HEK293 (cell line): ENCODE data around the gene LDB2.

ENCODE experiments used
- HOXA7 ChIP-seq: sonication (generic); formaldehyde crosslinking; IDR thresholded peaks from 2 replicates; pipeline ENCODE4 v1.8.1; 2022; ENCODE audit warnings: missing genetic modification reagents, borderline replicate concordance
- MEIS1 ChIP-seq: sonication (generic); formaldehyde crosslinking; IDR thresholded peaks from 2 replicates; pipeline ENCODE4 v1.8.1; 2022; ENCODE audit warnings: missing genetic modification reagents, mild to moderate bottlenecking, borderline replicate concordance
- ZNF10 ChIP-seq: fragments of 450-650 bp; formaldehyde crosslinking; IDR thresholded peaks from 2 replicates; pipeline ENCODE4 v1.5.1; 2017; ENCODE audit warnings: missing biosample characterization, missing genetic modification characterization
- ZNF114 ChIP-seq: fragments of 450-650 bp; formaldehyde crosslinking; IDR thresholded peaks from 2 replicates; pipeline ENCODE4 v1.5.0; 2017; ENCODE audit warnings: missing biosample characterization, missing genetic modification characterization
- ZNF169 ChIP-seq: fragments of 450-650 bp; formaldehyde crosslinking; IDR thresholded peaks from 2 replicates; pipeline ENCODE4 v1.5.1; 2016; ENCODE audit warnings: missing biosample characterization, missing genetic modification characterization
- ZNF274 ChIP-seq, 2 experiments: fragments of 200-500 bp in 1 of 2; fragments of 450-650 bp in 1 of 2; sonication (Bioruptor generic) in 1 of 2; formaldehyde crosslinking in 1 of 2; IDR thresholded peaks; 2 replicates each; pipeline versions ENCODE4 v1.5.1 to v1.6.1; 2014 to 2016; ENCODE audit warnings: borderline replicate concordance in 1 of 2, inconsistent platforms in 1 of 2, low read length in 1 of 2, missing biosample characterization in 1 of 2, missing genetic modification characterization in 1 of 2
- ZNF473 ChIP-seq: fragments of 450-650 bp; formaldehyde crosslinking; IDR thresholded peaks from 2 replicates; pipeline ENCODE4 v1.5.1; 2017; ENCODE audit warnings: missing biosample characterization, missing genetic modification characterization
- ZNF785 ChIP-seq: fragments of 450-650 bp; formaldehyde crosslinking; IDR thresholded peaks from 2 replicates; pipeline ENCODE4 v1.5.1; 2016; ENCODE audit warnings: missing biosample characterization, missing genetic modification characterization
- ZSCAN16 ChIP-seq: fragments of 450-650 bp; formaldehyde crosslinking; IDR thresholded peaks from 2 replicates; pipeline ENCODE4 v1.5.1; 2016; ENCODE audit warnings: missing biosample characterization, missing genetic modification characterization
- TF ChIP-seq, protein P1 (sequence below): fragments of 450-650 bp; formaldehyde crosslinking; IDR thresholded peaks from 2 replicates; pipeline ENCODE4 v1.5.1; 2016; ENCODE audit warnings: missing biosample characterization, missing genetic modification characterization
- TF ChIP-seq, protein P2 (sequence below): fragments of 450-650 bp; formaldehyde crosslinking; IDR thresholded peaks from 2 replicates; pipeline ENCODE4 v1.5.1; 2016; ENCODE audit warnings: missing biosample characterization, missing genetic modification characterization
- TF ChIP-seq, protein P3 (sequence below): fragments of 450-650 bp; formaldehyde crosslinking; IDR thresholded peaks from 2 replicates; pipeline ENCODE4 v1.5.1; 2017; ENCODE audit warnings: missing biosample characterization, missing genetic modification characterization
- TF ChIP-seq, protein P4 (sequence below): fragments of 450-650 bp; formaldehyde crosslinking; IDR thresholded peaks from 2 replicates; pipeline ENCODE4 v1.5.1; 2016; ENCODE audit warnings: missing biosample characterization, missing genetic modification characterization
- TF ChIP-seq, protein P5 (sequence below): fragments of 450-650 bp; formaldehyde crosslinking; IDR thresholded peaks from 2 replicates; pipeline ENCODE4 v1.5.1; 2016; ENCODE audit warnings: missing biosample characterization, missing genetic modification characterization

DNA sequence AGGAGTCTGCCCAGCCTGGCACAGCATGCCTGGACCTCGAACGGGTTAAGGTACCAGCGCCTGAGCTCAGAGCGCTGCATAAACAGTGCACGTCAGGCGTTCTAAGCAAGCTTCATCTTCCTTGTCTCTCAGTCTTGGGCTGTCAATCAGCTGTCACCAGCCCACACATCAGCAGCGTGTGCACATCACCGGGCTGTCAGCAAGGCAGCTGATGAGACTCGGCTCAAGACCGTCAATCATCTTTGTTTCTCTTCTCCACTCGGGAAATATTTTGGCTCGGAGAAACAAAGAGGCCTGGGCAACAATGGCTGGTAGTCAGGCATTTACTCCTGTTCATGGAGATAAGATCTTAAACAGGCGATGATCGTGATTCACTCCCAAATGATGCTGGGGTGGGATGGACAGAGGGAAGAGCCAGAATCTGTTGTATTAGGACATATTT, 141.3 kb downstream of the LDB2 start:
- TF ChIP-seq ZNF785 (no peak), ZNF473 (tag by site-specific recombination) (no peak), ZNF274 (IDR thresholded peaks at IDR 0.05; ENCODE audit: low read length) (no peak), ZNF274 (tag by site-specific recombination; IDR thresholded peaks at IDR 0.05; ENCODE audit: borderline replicate concordance) (no peak), ZNF114 (no peak), ZNF10 (no peak), ZNF169 (no peak), HOXA7 (CRISPR knock-in tag) (no peak), ZSCAN16 (tag by site-specific recombination) (no peak), MEIS1 (CRISPR knock-in tag) (no peak)
- TF ChIP-seq, protein P1, sequence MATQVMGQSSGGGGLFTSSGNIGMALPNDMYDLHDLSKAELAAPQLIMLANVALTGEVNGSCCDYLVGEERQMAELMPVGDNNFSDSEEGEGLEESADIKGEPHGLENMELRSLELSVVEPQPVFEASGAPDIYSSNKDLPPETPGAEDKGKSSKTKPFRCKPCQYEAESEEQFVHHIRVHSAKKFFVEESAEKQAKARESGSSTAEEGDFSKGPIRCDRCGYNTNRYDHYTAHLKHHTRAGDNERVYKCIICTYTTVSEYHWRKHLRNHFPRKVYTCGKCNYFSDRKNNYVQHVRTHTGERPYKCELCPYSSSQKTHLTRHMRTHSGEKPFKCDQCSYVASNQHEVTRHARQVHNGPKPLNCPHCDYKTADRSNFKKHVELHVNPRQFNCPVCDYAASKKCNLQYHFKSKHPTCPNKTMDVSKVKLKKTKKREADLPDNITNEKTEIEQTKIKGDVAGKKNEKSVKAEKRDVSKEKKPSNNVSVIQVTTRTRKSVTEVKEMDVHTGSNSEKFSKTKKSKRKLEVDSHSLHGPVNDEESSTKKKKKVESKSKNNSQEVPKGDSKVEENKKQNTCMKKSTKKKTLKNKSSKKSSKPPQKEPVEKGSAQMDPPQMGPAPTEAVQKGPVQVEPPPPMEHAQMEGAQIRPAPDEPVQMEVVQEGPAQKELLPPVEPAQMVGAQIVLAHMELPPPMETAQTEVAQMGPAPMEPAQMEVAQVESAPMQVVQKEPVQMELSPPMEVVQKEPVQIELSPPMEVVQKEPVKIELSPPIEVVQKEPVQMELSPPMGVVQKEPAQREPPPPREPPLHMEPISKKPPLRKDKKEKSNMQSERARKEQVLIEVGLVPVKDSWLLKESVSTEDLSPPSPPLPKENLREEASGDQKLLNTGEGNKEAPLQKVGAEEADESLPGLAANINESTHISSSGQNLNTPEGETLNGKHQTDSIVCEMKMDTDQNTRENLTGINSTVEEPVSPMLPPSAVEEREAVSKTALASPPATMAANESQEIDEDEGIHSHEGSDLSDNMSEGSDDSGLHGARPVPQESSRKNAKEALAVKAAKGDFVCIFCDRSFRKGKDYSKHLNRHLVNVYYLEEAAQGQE = no peak
- TF ChIP-seq, protein P2, sequence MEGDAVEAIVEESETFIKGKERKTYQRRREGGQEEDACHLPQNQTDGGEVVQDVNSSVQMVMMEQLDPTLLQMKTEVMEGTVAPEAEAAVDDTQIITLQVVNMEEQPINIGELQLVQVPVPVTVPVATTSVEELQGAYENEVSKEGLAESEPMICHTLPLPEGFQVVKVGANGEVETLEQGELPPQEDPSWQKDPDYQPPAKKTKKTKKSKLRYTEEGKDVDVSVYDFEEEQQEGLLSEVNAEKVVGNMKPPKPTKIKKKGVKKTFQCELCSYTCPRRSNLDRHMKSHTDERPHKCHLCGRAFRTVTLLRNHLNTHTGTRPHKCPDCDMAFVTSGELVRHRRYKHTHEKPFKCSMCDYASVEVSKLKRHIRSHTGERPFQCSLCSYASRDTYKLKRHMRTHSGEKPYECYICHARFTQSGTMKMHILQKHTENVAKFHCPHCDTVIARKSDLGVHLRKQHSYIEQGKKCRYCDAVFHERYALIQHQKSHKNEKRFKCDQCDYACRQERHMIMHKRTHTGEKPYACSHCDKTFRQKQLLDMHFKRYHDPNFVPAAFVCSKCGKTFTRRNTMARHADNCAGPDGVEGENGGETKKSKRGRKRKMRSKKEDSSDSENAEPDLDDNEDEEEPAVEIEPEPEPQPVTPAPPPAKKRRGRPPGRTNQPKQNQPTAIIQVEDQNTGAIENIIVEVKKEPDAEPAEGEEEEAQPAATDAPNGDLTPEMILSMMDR = no peak
- TF ChIP-seq, protein P3, sequence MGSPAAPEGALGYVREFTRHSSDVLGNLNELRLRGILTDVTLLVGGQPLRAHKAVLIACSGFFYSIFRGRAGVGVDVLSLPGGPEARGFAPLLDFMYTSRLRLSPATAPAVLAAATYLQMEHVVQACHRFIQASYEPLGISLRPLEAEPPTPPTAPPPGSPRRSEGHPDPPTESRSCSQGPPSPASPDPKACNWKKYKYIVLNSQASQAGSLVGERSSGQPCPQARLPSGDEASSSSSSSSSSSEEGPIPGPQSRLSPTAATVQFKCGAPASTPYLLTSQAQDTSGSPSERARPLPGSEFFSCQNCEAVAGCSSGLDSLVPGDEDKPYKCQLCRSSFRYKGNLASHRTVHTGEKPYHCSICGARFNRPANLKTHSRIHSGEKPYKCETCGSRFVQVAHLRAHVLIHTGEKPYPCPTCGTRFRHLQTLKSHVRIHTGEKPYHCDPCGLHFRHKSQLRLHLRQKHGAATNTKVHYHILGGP (tag by site-specific recombination) = no peak
- TF ChIP-seq, protein P4, sequence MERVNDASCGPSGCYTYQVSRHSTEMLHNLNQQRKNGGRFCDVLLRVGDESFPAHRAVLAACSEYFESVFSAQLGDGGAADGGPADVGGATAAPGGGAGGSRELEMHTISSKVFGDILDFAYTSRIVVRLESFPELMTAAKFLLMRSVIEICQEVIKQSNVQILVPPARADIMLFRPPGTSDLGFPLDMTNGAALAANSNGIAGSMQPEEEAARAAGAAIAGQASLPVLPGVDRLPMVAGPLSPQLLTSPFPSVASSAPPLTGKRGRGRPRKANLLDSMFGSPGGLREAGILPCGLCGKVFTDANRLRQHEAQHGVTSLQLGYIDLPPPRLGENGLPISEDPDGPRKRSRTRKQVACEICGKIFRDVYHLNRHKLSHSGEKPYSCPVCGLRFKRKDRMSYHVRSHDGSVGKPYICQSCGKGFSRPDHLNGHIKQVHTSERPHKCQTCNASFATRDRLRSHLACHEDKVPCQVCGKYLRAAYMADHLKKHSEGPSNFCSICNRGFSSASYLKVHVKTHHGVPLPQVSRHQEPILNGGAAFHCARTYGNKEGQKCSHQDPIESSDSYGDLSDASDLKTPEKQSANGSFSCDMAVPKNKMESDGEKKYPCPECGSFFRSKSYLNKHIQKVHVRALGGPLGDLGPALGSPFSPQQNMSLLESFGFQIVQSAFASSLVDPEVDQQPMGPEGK (tag by site-specific recombination) = no peak
- TF ChIP-seq, protein P5, sequence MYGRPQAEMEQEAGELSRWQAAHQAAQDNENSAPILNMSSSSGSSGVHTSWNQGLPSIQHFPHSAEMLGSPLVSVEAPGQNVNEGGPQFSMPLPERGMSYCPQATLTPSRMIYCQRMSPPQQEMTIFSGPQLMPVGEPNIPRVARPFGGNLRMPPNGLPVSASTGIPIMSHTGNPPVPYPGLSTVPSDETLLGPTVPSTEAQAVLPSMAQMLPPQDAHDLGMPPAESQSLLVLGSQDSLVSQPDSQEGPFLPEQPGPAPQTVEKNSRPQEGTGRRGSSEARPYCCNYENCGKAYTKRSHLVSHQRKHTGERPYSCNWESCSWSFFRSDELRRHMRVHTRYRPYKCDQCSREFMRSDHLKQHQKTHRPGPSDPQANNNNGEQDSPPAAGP (tag by site-specific recombination) = no peak
